Left ventricle myocardium superior (tissue), 1 donor: Measurements from ENCODE around the gene CDY1B. TPM values are rescaled to one million over a fixed set of nuclear protein-coding genes. Genes with fewer than 3 reads are reported as not detected.
"Not testable (repeated sequence)": the region's sequence is repeated elsewhere in the genome, so short reads cannot be mapped to it uniquely, and the experiment has no call there.

Experiments used
- ATAC-seq: fragments of 200-7000 bp; cut with Tn5 transposase; one replicate; pipeline ENCODE4 v1.9.1; 2020; ENCODE audit warnings: mild to moderate bottlenecking, moderate library complexity
- DNase-seq: peaks from one replicate; pipeline ENCODE4 v3.0.0-alpha.2; 2020
- intact Hi-C: fragments of 100-400 bp; cut with micrococcal nuclease; formaldehyde crosslinking; loops from one replicate; pipeline ENCODE4 v1.11.0; 2022
- long read RNA-seq: library from polyadenylated mRNA; unstranded; transcript quantifications from one replicate; pipeline ENCODE4 v2.0.0, GENCODE V29; 2021
- total RNA-seq: library from RNA; stranded (reverse); fragmentation: NEBNext Ultra II Directional; extraction: Animal tissue kit (Norgen Biotek cat#: 25700); gene quantifications from one replicate; pipeline ENCODE4 v1.2.1, GENCODE V29; 2021
- donor health status: DM: no; HTN: yes; CAD: no; lungs with severe emphysema.

Gene CDY1B, protein sequence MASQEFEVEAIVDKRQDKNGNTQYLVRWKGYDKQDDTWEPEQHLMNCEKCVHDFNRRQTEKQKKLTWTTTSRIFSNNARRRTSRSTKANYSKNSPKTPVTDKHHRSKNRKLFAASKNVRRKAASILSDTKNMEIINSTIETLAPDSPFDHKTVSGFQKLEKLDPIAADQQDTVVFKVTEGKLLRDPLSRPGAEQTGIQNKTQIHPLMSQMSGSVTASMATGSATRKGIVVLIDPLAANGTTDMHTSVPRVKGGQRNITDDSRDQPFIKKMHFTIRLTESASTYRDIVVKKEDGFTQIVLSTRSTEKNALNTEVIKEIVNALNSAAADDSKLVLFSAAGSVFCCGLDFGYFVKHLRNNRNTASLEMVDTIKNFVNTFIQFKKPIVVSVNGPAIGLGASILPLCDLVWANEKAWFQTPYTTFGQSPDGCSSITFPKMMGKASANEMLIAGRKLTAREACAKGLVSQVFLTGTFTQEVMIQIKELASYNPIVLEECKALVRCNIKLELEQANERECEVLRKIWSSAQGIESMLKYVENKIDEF
- total RNA-seq, result not detected
- long read RNA-seq, result 0 reads

DNA sequence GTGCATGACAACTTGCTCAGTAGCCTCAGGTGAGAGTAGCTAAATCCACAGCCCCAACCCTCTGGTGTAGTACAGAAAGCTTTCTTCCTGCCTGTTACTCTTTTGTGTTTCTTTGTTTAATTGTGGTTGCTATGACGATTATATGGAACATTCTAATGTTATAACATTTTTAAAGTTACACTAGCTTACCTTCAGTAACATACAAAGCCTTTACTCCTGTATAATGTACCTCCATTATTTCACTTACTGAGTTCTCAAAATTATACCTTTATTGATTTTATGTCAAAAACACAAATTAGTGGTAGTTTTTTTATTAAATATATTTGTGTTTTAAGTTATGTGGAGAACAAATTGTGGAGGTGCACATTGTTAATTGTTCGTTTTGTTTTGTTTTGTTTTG, at the start of gene CDY1B:
Gene CDY1B, minus strand, starts transcription at position 101 of the 400 bp plus-strand sequence. CDS start 331 bp downstream, outside the sequence.
- DNase-seq, ATAC-seq, intact Hi-C loops: not testable (repeated sequence)

DNA sequence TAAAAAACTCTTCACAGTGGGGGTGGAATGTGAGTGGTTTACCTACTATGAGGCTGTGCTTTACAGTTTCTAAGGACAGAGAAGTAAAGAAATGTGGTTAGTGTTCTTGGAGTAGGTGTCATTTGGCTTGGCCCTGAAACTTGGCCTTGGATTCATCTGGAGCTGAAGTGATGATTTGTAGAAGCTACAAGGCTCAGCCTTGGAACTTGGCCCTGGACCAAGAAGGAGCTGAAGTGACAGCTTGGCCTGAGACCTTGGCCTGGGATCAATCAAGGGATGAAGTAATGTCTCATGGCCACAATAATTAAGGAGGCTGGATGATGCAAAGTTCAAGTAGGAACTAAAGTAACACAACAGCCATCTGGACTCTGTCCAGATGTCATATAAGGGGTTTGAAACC, 1.7 kb upstream of the CDY1B start:
- DNase-seq, intact Hi-C loops: not testable (repeated sequence)
- peak; percentile 63 for ATAC-seq

DNA sequence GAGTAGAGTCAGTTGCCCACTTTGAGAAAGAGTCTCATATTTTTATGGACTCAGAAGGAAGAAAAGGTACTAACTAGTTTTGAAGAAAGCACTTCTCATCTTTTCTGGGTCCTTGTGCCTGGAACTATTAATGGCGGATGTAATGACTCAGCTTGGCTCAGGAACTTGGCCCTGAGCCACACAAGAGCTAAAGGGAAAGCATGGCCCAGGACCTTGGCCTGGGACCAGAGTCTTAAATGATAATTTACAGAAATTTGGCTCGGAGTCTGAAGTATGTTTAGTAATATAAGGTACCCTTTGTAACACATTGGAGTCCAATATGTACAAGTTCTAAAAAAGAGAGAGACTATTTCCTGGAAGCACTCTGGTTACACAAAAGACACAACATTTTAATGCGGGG, 4.6 kb downstream of the CDY1B start:
- intact Hi-C loops, DNase-seq: not testable (repeated sequence)
- ATAC-seq, result peak; percentile 37

DNA sequence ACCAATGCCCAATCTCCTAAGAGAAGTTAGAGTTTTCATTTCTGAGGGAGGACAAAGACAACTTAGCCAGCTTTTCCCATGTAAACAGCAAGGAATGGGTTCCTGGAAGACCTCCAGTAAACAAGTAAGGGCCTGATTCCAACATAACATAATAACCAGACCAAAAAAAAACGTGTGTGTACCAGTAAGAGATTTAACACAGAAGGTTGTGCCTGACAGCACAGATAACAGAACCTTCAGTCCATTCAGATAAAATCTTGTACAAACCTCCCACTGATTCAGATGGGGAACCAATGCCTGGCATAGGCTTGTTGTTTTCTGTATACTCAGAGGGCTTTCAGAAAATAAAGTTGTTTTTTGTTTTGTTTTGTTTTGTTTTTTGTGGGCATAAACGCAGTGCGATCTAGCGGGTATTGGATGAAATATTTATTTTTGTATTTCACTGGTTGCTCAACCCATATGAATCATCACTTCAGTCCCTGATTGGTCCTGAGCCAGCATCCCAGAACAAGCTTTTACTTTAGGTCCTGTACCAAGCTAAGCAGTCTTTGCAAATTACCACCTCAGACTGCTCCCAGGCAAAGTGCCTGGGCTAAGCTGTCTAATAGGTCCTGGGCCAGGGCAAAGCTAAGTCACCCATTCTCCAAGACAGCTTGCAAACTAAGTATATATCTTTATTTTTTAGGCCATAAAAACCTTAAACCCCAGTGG, 8.7 kb downstream of the CDY1B start:
- DNase-seq, intact Hi-C loops: not testable (repeated sequence)
- peak; percentile 89 for ATAC-seq

DNA sequence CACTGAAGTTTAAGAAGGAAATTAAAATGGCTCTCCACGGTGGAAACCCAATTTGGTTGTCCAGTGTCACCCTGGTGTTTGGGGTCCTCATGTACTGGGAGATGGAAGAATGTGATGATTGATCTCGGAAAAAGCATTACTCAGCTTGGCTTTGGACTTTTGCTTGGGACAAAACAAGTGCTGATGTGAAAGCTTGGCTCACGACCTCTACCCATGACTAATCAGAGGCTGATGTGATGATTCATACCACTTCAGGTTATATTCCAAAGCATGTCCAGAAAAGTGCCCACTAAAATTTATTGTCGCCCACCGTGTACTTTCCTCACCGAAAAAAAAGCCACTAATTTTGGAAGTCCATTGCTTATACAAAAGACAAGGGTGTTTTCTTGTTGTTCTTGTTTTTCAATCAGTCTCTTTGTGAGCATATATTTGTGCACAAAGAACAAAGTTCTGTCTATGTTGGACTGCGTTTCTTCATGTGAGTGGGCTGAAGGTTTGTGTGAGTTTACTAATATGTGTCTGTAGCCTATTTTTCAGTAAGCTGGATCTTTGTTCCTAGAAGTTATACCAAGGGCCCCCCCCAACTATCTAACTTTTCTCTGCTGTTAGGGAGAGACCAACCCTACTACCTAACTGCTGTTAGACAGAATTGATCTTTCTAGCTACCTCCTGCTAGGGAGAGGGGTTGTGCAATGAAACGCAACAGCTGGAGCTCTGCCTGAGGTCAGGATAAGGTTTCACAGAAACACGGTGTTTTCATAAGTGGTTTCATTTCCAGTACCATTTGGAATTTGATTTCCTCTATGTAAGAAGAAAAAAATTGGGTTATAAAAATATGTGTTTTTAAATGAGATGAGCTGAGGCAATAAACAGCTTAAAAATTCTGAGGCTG, 21.4 kb downstream of the CDY1B start:
- DNase-seq, intact Hi-C loops: not testable (repeated sequence)
- ATAC-seq, result peak; percentile 53
